Spinal cord (tissue), 10 donors: ENCODE measurements around the gene BOLA1. TPM values are rescaled to one million over a fixed set of nuclear protein-coding genes. Genes with fewer than 3 reads are reported as not detected.
A peak's percentile ranks its signal among the peaks of the same experiment; 100 is the strongest.
"Not testable (repeated sequence)": the region's sequence is repeated elsewhere in the genome, so short reads cannot be mapped to it uniquely, and the experiment has no call there.

ENCODE experiments used
- DNase-seq, 6 donors: peaks; one replicate each; pipeline versions ENCODE4 v3.0.0 to v3.0.0-alpha.2; 2013 to 2015; ENCODE audit warnings: low spot score in 6 of 6, low read depth in 4 of 6
- H3K27ac ChIP-seq: one replicate; pipeline ENCODE4 v1.5.1; 2013; ENCODE audit warnings: low read depth, low read length, control low read depth
- H3K27me3 ChIP-seq: one replicate; pipeline ENCODE4 v1.6.1; 2013; ENCODE audit warnings: low read length; ENCODE audit not compliant: control insufficient read depth, insufficient read depth
- H3K36me3 ChIP-seq: one replicate; pipeline ENCODE4 v1.6.1; 2013; ENCODE audit warnings: low read length; ENCODE audit not compliant: control insufficient read depth, insufficient read depth
- H3K4me1 ChIP-seq: one replicate; pipeline ENCODE4 v1.6.1; 2013; ENCODE audit warnings: low read length; ENCODE audit not compliant: control insufficient read depth, insufficient read depth
- H3K4me3 ChIP-seq: one replicate; pipeline ENCODE4 v1.5.1; 2013; ENCODE audit warnings: low read depth, low read length, control low read depth
- H3K9me3 ChIP-seq: one replicate; pipeline ENCODE4 v1.6.1; 2013; ENCODE audit warnings: low read length; ENCODE audit not compliant: control insufficient read depth, insufficient read depth
- WGBS: methylation state at CpG from one replicate; pipeline ENCODE4 v1.1.5; 2013; ENCODE audit warnings: missing lambda C conversion rate; ENCODE audit not compliant: insufficient coverage; 5-methylcytosine and 5-hydroxymethylcytosine counted together
- long read RNA-seq, 4 donors: transcript quantifications; one replicate each; lab custom pipeline, GENCODE V29; 2026
- polyA plus RNA-seq, 2 donors: library from polyadenylated mRNA; unstranded; fragments of 120-200 nt; gene quantifications; one replicate each; pipeline ENCODE4 v1.2.1, GENCODE V29; 2013; ENCODE audit not compliant: insufficient read length in 2 of 2
- total RNA-seq, 2 donors: library from RNA; depleted of rRNA in 1 of 2; stranded (reverse); fragments of 120-200 nt in 1 of 2; fragments of >200 nt in 1 of 2; gene quantifications; one replicate each; pipeline versions ENCODE4 v1.2.3 to v1.2.4, GENCODE V29; 2013 to 2014
- donor health status: healthy.

The BOLA1 gene
- 10 to 100 TPM; 10.7 to 31.0 TPM for total RNA-seq
- polyA plus RNA-seq, result 10 to 100 TPM; 24.6 to 25.2 TPM
- long read RNA-seq, donor 1, transcript BOLA1-202 (2 exons, 859 nt), result major isoform, 13 of 15 reads
- long read RNA-seq, donor 1, partial matches to known transcripts, result 0 of 15 reads
- long read RNA-seq, donor 1, other reads (novel, unspliced or antisense), result 0 of 15 reads
- long read RNA-seq, donor 2, transcript BOLA1-202 (2 exons, 859 nt), result major isoform, 6 of 13 reads
- long read RNA-seq, donor 2, partial matches to known transcripts, result 7 of 13 reads
- long read RNA-seq, donor 2, other reads (novel, unspliced or antisense), result 0 of 13 reads
- long read RNA-seq, donor 3, transcript BOLA1-202 (2 exons, 859 nt), result major isoform, 6 of 6 reads
- long read RNA-seq, donor 3, partial matches to known transcripts, result 0 of 6 reads
- long read RNA-seq, donor 3, other reads (novel, unspliced or antisense), result 0 of 6 reads
- long read RNA-seq, donor 4, transcript BOLA1-202 (2 exons, 859 nt), result major isoform, 30 of 65 reads
- long read RNA-seq, donor 4, partial matches to known transcripts, result 31 of 65 reads
- long read RNA-seq, donor 4, other reads (novel, unspliced or antisense), result 0 of 65 reads

GRCh38 chr1:149899460-149900284 is at the start of gene BOLA1:
Gene BOLA1, plus strand, starts transcription at chr1:149899568. Its CDS starts 492 bp downstream, at chr1:149900060.
- DNase-seq, result peak; percentile 83 to 98 (median 90)
- Histone ChIP-seq H3K27me3 (no peaks in the 10 kb centered on the region), H3K4me1 (peaks cover 15% of the 10 kb centered on the region), H3K9me3 (no peaks in the 10 kb centered on the region), H3K36me3 (peaks cover 21% of the 10 kb centered on the region), H3K4me3 (peak within 1 kb of the TSS; percentile 74), H3K27ac (peak within 1 kb of the TSS; percentile 90)
- 6% methylated on average over 65 of the region's 65 CpGs for WGBS

- Histone ChIP-seq H3K9me3 (no peaks in the 10 kb centered on the region), H3K4me3 (peak overlapping the region; percentile 52), H3K36me3 (no peaks in the 10 kb centered on the region), H3K27me3 (no peaks in the 10 kb centered on the region), H3K4me1 (peaks cover 3% of the 10 kb centered on the region), H3K27ac (peak overlapping the region; percentile 90)
- WGBS, result 2% methylated on average over 5 of the region's 9 CpGs
- peak in 2 of 6 donors; percentile 35 to 41 for DNase-seq
These were observed 49.4 kb upstream of the BOLA1 start for GRCh38 chr1:149849947-149850360.

DNA sequence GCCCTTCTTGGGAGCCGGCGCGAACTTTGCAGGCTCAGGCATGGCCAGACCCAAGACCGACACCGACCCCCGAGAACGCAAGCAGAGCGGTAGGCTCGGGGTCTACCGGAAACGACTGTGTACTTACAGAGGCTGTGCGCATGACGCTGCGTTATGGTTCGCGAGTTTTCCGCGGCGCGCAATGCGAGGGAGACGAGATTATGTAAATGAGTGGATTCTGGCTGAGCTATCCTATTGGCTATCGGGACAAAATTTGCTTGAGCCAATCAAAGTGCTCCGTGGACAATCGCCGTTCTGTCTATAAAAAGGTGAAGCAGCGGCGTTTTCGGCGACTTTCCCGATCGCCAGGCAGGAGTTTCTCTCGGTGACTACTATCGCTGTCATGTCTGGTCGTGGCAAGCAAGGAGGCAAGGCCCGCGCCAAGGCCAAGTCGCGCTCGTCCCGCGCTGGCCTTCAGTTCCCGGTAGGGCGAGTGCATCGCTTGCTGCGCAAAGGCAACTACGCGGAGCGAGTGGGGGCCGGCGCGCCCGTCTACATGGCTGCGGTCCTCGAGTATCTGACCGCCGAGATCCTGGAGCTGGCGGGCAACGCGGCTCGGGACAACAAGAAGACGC is 48.5 kb upstream of the BOLA1 start:
- H3K4me1 ChIP-seq, H3K27ac ChIP-seq, H3K27me3 ChIP-seq, H3K4me3 ChIP-seq, H3K9me3 ChIP-seq, DNase-seq, H3K36me3 ChIP-seq: not testable (repeated sequence)
- no CpG with 5 or more reads among the region's 62 CpGs for WGBS

DNA sequence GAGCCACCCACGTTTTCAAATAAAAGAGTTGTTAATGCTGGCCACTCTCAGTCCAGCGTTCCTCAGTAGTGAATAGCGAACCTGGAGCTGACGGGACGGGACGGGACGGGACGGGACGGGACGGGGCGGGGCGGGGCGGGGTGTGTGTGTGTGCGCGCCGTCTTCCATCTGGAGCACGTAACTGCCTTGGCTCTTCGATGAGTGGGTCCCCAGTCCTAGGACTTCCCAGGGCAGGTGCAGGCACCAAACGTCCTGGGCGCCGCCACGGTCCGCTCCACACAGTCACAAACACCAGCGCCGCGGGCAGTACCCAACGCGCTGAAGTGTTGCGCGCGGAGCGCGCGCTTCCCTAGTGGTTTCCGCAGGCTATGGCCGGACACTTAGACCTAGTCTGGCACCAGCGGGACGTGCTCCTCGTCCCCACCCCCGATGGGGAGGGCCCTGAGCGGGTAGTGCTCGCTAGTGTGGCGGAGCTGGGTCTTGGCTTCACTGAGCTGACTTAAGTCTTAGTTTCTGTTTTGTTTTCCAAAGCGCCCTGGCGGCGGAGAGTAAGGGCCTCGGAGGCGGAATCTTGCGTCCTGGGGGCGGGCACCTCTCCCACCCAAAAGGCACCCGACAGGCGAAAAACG is 47.7 kb upstream of the BOLA1 start:
- DNase-seq, H3K4me3 ChIP-seq: not testable (repeated sequence)
- WGBS, result no CpG with 5 or more reads among the region's 53 CpGs

DNA sequence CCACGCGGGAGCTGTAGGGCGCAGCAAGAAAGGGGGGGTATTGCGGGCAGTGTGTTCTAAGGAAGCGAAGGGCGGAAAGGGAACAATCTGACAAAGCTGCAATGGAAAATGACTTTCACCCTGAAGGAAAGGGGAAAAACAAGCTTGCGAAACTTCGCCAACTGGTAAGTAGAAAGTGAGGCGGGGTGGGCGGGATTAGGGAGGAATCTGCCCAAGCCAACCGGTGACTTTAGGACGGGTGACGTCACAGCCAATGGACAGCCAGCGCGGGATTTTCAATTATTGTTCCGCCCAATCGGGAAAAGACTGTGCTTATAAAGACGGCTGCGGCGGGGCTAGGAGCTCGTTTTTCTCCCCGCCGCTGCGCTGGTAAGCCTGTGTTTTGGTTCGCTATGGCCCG is 47.1 kb upstream of the BOLA1 start:
- DNase-seq, H3K36me3 ChIP-seq, H3K27me3 ChIP-seq, H3K4me3 ChIP-seq, H3K4me1 ChIP-seq, H3K27ac ChIP-seq, H3K9me3 ChIP-seq: not testable (repeated sequence)
- WGBS, result no CpG with 5 or more reads among the region's 26 CpGs

More for the DNA sequence above, 47.7 kb upstream of the BOLA1 start:
- not testable (repeated sequence) for H3K4me1 ChIP-seq, H3K36me3 ChIP-seq, H3K27me3 ChIP-seq, H3K27ac ChIP-seq, H3K9me3 ChIP-seq

DNA sequence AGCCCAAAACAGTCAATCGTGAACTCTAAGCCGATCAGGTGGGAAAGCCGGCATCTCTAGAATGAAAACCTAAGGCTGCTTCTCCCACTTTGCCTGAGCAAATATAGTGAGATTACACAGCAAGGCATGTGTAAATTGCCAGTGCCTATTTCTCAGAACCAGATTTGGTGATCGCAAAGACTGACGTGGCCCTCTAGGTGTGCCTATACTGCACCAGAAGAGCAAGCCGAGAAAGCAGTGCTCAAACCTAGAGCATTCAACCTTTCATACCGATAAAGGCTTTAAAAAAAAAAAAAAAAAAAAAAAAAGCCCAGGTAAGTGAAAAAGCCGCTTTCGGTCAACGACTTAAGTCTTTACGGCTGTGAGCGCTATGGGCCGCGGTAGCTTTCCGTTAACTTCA is 39.1 kb upstream of the BOLA1 start:
- not testable (repeated sequence) for H3K27me3 ChIP-seq, H3K4me1 ChIP-seq, H3K4me3 ChIP-seq, H3K36me3 ChIP-seq, H3K27ac ChIP-seq, H3K9me3 ChIP-seq, DNase-seq
- no CpG with 5 or more reads among the region's 15 CpGs for WGBS

- H3K27ac ChIP-seq, DNase-seq, H3K27me3 ChIP-seq, H3K36me3 ChIP-seq, H3K9me3 ChIP-seq, H3K4me3 ChIP-seq, H3K4me1 ChIP-seq: not testable (repeated sequence)
- no CpG with 5 or more reads among the region's 55 CpGs for WGBS
These were observed 38.5 kb upstream of the BOLA1 start for GRCh38 chr1:149860684-149861496.

DNA sequence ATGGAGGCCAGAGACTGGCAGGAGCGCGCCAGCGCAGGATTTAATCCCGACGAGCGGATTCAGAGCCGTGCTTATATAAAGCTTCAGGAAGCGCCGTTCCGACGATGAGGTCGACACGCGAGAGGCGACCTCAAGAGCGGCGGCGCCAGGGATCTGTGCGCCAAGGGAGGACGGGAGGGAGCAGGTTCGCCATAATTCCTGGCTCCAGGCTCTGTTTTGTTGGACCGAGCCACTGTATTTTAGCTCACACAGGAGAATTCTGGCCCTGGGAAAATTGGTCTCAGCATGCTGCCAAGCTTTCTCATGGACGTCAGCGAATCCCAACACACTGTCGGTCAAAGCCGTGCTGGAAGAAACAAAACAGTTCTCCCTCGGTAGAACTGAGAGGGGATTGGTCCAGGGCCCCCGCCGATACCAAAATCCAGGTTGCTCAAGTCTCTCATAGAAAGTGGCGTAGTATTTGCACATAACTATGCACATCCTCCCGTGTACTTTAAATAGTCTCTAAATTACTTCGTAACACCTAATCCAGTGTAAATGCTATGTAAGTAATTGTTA is 37.8 kb upstream of the BOLA1 start:
- H3K27me3 ChIP-seq, H3K36me3 ChIP-seq, H3K4me3 ChIP-seq, H3K4me1 ChIP-seq, DNase-seq, H3K27ac ChIP-seq, H3K9me3 ChIP-seq: not testable (repeated sequence)
- no CpG with 5 or more reads among the region's 32 CpGs for WGBS
